ENCODE measurements around the gene ERP27.

ERP27 gene

GRCh38 chr12:14935031-14935430 is 3.3 kb downstream of the ERP27 start:
- no peak for DNase-seq (ENCODE audit: low read depth)

GRCh38 chr12:14934511-14934910 is 3.8 kb downstream of the ERP27 start:
- DNase-seq (ENCODE audit: low read depth): no peak

GRCh38 chr12:14931791-14932560 is 6.4 kb downstream of the ERP27 start:
- no peak for DNase-seq (ENCODE audit: low read depth)

GRCh38 chr12:14931359-14931758 is 7.0 kb downstream of the ERP27 start:
- no peak for DNase-seq (ENCODE audit: low read depth)

GRCh38 chr12:14930299-14930698 is 8.0 kb downstream of the ERP27 start:
- DNase-seq (ENCODE audit: low read depth): no peak

- no peak for DNase-seq (ENCODE audit: low read depth)
Observed at GRCh38 chr12:14928931-14929330, 9.4 kb downstream of the ERP27 start.

- DNase-seq (ENCODE audit: low read depth): no peak
Observed at GRCh38 chr12:14927267-14927666, 11.1 kb downstream of the ERP27 start.

GRCh38 chr12:14924541-14924940 is 13.8 kb downstream of the ERP27 start:
- no peak for DNase-seq (ENCODE audit: low read depth)

GRCh38 chr12:14923944-14924343 is 14.4 kb downstream of the ERP27 start:
- DNase-seq (ENCODE audit: low read depth): no peak

GRCh38 chr12:14921218-14921617 is 17.1 kb downstream of the ERP27 start:
- no peak for DNase-seq (ENCODE audit: low read depth)

- DNase-seq (ENCODE audit: low read depth): no peak
Observed at GRCh38 chr12:14920475-14921126, 17.7 kb downstream of the ERP27 start.

- no peak for DNase-seq (ENCODE audit: low read depth)
Observed at GRCh38 chr12:14919455-14919854, 18.9 kb downstream of the ERP27 start.

GRCh38 chr12:14915736-14916135 is 22.6 kb downstream of the ERP27 start:
- DNase-seq (ENCODE audit: low read depth): no peak

- no peak for DNase-seq (ENCODE audit: low read depth)
Observed at GRCh38 chr12:14913381-14913781, 25.0 kb downstream of the ERP27 start.

- DNase-seq (ENCODE audit: low read depth): no peak
Observed at GRCh38 chr12:14911131-14911530, 27.2 kb downstream of the ERP27 start.

- DNase-seq (ENCODE audit: low read depth): no peak
Observed at GRCh38 chr12:14910090-14910915, 28.0 kb downstream of the ERP27 start.

GRCh38 chr12:14907953-14908352 is 30.4 kb downstream of the ERP27 start:
- DNase-seq (ENCODE audit: low read depth): no peak

- DNase-seq (ENCODE audit: low read depth): no peak
Observed at GRCh38 chr12:14906114-14906513, 32.2 kb downstream of the ERP27 start.

GRCh38 chr12:14905269-14906004 is 32.9 kb downstream of the ERP27 start:
- DNase-seq (ENCODE audit: low read depth): no peak

GRCh38 chr12:14904854-14905253 is 33.5 kb downstream of the ERP27 start:
- no peak for DNase-seq (ENCODE audit: low read depth)

GRCh38 chr12:14903386-14904098 is 34.8 kb downstream of the ERP27 start:
- DNase-seq (ENCODE audit: low read depth): no peak
